GM19455 (cell line): ENCODE data around the gene PPP1R9A.

ENCODE experiments used
- ATAC-seq: cut with Tn5 transposase; IDR thresholded peaks from one replicate; pipeline ENCODE4 v1.9.1; 2021; ENCODE audit not compliant: unreplicated experiment

PPP1R9A gene

DNA sequence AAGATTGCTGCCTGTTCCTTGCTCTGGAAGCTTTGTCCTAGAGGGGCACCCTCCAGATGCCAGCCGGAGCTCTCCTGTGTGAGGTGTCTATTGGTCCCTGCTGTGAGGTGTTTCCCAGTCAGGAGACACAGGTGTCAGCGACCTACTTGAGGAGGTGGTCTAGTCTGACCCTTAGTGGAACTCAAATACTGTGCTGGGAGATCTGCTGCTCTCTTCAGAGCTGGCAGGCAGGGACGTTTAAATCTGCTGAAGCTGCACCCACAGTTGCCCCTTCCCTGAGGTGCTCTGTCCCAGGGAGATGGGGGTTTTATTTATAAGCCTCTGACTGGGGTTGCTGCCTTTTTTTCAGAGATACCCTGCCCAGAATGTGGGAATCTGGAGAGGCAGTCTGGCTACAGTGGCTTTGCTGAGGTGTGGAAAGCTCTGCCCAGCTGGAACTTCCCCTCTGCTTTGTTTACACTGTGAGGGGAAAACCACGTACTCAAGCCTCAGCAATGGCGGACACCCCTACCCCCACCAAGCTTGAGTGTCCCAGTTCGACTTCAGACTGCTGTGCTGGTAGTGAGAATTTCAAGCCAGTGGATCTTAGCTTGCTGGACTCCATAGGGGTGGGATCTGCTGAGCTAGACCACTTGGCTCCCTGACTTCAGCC is 119.2 kb downstream of the PPP1R9A start:
- ATAC-seq = no peak

DNA sequence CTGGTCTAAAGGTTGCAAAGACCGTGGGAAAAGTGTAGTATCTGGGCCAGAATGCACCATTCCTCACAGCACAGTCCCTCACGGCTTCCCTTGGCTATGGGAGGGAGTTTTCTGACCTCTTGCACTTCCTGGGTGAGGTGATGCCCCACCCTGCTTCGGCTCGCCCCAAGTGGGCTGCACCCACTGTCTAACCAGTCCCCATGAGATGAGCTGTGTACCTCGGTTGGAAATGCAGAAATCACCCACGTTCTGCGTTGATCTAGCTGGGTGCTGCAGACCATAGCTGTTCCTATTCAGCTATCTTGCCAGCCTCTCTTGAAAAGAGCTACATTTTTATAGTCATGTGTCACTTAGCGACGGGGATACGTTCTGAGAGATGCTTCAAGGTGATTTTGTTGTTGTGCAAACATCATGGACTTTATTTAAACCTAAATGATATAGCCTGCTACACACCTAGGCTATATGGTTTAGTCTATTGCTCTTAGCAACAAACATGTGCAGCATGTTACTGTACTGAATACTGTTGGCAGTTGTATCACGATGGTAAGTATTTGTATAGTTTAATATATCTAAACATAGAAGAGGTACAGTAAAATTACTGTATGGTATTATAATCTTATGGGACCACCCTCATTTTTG is 120.0 kb downstream of the PPP1R9A start:
- ATAC-seq = no peak

DNA sequence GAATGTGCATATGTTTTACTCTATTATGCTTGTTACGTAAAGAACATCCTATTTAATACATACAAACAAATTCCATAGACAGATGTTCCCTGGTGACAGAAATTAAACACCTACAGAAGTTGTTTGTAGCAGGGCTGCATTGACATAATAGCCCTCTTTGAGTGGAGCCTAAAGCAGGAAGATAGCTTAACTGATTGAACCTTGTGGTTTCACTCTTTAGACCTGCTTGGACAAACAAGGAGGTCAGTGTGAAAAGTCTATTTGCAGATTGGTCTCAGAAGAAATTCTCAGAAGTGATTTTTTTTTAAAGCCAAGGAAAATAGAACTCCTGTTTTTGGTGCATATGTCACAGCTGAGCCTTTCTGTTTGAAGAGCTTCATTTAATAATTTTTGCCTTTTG is 121.3 kb downstream of the PPP1R9A start:
- ATAC-seq = no peak

DNA sequence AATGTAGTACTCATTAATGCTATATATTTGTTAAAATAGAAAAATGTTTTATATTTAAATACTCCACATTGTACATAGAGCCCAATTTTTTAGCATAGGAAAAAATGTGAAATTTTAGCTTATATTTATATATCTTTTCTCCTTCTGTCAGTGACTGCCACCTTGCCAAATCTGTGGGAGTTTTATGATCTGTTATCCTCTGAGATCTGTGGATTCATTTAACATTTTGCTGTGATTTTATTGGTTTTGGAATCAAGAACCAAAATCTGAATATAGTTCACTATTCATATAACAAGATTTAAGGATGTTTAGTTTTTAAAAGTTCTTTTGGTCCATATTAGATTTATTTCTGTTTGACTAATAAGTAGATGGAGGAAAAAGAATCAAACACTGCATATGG is 127.9 kb downstream of the PPP1R9A start:
- no peak for ATAC-seq

DNA sequence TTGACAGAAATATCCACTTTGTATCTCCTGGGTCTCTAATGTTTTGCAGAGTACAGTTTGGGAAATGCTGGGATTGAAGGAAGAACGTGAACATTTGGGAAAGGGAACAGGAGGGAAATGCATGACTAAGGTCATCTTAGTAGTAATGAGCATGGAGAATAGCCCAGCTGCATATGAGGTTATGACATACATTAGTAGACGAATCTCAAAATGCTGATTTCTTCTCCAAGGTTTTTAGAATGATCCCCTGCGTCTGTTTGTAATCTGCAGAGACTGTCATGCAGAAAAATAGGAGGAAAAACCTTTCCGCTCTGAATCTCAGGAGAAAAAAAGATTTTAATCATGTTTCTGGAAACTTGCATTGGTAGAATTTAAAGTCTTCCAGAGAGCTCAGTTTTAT is 133.6 kb downstream of the PPP1R9A start:
- no peak for ATAC-seq

DNA sequence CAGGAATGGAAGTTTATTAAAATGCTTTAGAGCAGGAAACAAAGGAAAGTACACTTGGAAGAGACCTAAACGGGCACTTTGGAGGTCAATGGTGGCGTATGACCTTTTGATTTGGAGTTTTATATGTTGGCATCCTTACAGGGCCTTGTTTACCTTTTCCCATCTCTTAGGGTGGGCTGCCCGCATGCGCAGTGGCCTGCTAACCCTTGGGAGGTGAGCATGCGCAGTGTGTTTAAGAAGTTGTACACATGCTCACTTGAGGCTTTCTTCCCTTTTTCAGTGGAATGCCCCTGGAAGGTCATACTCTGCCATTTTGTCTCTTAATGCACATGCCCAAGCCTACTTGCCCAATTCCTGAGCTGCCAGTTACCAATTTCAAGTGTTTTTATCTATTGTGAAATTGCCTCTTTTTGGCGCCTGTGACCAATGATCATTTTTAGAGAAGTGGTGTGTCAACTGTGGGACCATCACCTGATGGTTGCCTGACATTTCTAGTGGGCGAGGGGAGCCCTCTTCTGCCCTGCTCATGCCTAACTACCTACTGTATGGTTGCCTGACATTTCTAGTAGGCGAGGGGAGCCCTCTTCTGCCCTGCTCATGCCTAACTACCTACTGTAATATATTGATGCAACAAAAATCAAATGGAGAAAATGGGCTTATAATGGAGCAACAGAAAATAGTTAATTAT is 138.0 kb downstream of the PPP1R9A start:
- ATAC-seq = no peak

DNA sequence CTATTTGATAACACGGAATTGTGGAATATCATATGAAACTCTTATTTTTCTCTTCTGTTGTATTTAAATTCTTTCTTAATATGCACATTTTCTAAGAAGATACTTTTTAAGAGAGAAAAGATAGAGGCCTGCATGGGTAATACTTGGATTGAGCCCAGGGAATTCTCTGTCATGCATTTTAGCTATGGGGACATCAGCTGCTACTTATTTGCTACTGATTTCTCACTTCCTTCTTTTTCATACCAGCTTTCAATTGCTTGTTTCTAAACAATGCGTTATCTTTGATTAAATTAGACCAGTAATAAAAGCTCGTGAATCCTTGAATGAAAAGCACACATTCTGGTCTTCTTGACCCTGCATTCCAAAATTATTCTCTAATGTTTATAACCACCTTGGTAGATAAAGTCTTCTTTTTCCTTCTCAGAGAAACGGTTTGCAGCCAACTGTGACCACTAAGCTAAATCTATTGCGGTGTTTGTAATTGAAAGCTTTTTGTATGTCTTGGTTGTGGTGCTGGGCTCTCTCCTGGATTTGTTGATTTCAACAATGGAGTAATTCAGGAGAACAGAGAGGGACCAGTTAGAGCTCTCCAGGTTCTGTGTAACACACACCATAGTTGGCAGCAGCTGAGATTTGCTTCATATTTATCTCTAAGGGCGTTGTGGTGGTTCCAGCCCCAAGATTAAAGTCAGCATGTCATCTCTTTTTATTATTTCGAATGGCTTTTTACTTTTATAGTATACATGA is 139.3 kb downstream of the PPP1R9A start:
- ATAC-seq = no peak

DNA sequence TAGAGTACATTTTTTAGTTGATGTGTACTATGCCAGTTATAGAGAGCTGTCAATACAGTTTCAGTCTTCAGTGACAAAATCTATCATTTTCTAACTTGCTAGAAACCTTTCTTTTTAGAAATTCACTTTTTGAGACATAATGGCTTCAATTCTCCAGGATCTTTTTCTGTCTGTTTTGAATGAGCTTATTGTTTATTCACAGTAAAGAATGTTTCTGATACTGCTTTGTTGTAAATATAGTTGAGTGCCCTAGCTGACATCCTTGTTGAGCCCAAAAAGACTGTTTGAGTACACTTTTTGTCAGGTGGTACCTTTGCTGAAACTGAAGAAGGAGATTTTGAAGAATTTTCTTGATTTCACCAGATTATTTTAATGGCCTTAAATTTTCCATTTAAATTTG is 139.9 kb downstream of the PPP1R9A start:
- ATAC-seq = no peak

DNA sequence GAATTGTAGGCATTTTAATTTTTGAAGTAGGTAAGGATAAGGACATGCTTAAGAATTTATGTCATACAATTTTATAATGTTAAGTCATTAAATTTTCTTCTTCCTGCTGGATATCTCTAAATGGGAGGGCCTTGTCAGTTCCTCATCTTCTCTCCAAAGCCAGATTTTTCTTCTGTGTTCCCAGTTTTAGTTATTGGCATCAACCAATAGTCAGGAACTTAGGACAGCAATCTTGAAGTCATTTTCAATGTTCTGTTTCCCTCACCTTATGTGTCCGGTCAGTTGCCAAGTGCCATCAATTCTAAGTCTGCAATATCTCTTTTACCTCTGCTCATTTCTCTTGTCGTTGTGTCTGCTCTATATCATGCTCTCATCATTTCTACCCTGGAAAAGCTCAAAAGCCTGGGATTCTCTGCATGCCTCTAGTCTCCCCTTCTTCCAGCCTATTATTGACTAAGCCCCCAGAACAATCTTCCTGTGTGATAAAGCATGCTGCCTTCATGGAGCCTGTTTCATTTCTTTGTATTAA is 145.2 kb downstream of the PPP1R9A start:
- no peak for ATAC-seq

DNA sequence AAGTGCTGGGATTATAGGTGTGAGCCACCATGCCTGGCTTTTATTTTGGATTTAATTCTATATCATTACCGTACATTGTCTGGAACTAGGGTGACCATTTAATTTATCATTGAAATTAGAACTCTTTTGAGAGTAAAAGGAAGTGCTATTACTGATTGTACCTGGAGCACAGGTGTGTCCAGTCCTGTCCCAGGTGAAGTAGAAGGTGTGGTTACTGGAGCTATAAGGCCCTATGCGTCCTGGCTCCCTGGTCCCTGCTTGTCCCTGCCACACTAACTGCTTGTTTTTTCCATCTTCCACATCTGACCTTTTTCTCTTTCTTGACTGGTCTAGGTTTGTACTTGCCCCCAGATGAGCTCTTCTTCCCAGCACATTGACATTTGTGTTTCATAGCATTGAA is 147.0 kb downstream of the PPP1R9A start:
- no peak for ATAC-seq

DNA sequence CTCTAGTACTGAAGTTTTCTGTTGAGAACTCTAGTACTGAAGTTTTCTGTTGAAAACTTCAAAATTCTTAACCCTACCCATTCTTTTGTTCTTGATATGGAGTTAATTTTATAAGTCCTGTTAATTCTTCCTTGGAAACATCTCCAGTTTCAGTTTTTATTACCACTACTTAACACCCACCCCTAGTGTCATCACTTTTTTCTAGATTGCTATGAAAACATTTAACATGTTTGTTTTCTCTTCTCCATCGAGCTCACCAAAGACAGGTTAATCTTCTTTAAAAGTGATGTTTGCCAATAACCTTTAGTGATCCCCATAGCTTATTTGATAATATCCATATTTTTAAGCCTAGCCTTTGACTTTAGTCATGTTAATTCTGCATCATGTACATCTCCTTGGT is 147.9 kb downstream of the PPP1R9A start:
- ATAC-seq = no peak

DNA sequence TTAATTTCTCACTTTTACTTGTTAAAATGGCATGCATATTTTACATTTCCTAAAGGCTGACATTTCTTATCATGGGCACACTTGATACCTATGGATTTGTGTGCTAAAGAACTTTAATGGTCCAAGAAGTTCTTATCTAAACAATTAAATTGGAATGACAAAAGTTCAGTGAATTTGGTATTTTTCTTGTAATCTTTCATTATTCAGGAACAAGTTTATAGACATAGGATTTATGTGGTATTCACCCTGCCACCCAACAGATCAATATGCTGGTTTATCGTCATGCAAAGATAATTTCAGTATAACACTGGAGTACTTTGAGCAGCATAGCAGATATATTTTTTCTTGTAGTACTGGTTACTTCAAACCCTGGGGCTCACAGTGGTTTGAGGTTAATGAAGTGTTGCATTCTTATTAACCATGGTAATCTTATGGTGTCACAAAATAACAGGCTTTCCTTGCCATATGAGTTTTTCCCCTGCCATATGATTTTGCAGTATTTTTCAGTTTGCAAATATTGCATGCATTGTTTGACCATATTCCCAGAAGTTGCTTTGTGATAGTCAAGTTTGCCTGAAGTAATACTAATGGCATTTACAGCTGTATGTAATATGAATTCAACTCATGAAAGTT is 148.8 kb downstream of the PPP1R9A start:
- no peak for ATAC-seq

DNA sequence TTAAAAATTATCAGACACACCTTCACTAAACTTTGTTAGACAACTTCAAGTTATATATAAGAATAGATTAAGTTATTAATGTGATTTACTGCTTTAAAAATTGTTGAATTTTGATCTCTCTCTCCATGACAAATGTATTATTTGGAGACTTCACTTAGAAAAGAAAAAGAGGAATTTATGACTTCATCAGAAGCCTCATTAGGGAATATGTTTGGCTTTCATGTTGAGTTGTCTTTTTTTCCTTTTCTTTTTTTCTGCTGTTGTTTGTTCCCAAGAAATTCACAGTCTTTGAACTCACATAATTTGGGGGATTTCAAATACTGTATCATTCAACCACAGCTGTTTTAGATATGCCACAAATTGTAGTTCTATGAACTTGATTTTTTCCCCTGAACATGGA is 149.5 kb downstream of the PPP1R9A start:
- ATAC-seq = no peak

DNA sequence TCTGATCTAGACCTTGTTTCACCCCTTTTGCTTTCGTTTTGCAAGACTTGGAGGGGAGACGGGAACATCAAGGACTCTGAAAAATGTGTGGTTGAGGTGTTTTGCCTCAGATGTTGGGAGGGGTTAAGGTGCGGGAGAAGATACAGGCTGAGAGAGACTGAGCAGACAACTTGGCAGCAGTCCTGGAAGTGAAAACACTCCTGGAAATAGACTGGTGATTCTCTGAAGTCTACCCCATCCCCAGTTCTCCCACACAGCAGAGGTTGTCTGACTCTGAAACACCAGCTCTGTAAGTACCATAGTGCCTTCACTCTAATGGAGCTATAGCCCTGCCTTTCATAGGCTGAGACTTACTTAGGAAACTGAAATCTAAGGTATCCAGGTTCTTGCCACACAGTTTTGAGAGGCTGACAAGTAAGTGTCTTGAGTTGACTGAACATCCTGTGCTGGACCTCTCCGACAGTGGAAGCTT is 152.5 kb downstream of the PPP1R9A start:
- ATAC-seq = no peak

DNA sequence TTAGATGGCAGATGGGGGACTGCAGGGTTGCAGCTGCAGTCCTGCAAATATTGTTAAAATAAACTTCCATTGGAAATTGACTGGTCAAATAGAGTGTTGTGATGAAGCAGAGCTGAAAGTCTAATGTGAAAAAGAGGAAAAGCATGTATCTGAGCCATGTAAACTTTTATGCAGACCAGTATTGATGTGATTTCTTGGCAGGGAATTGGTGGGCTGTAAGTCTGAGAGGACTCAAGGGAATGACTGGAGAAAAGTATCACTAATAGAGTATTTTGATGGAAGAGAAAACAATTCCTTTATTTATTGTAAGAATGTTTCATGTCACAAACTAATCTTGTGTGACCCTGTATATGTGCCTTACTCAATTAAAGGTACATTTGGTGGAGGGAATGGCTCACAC is 155.5 kb downstream of the PPP1R9A start:
- no peak for ATAC-seq

DNA sequence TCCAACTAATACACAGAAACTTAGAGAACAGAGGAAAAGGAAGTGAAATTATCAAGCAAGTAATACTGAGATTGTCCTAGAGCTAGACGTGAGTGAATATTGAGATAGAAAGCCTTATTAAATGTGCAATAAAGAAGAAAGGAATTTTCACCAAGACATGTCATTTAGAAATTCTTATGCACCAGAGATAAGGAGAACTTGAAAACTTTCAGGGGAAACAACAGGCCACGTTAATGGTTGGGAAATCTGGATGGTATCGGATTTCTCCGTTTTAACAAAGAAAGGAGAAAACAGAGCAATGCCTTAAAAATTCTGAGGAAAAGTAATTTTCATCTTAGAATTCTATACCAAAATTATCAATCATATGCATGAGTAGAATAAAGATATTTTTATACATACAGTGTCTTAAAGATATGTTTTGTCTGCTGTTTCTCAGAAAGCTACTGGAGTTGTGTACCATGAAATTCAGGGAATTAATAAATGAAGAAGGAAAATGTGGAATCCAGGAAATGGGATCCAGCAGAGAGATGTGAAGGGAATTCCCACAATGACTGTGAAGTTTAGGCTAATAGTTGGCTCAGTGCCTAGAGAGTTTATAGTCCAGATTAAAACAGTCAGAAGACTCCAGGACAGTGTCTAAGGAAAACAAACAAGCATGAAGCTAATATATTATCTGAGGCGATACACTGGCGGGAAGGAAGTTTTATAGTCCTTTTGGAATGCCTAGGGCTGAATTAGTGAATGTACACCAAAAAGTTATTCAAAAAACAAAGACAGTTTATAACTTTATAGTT is 159.5 kb downstream of the PPP1R9A start:
- no peak for ATAC-seq

DNA sequence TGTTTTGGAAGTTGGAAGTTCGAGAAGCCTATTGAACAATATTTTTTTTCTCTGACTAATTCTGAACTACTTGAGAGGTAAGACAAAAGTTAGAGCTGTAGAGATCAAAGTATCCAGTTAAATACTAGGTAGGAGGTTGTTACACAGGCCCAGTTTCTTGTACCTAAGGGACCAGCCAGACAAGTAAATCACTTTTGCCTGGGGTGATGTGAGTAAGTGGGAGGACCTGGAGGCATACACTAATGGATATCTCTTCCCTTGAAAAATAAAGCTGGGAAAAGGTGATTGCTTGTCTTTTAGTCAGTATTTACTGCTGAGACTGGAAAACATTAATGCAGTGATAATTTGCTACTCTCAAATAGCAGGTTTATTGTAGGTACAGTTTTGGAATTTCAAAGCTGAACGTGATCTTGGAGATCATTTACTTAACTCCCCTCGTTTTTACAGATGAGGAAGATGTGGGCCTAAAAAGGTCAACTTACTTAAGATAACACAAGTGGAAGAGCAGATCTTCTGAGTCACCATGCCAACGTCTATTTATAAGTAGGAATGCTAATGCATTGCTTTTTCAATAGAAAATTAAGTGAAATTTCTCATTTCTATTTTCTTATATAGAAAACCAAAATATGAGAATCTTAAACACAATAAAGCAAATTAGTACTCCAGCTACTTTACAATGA is 181.3 kb downstream of the PPP1R9A start:
- no peak for ATAC-seq

DNA sequence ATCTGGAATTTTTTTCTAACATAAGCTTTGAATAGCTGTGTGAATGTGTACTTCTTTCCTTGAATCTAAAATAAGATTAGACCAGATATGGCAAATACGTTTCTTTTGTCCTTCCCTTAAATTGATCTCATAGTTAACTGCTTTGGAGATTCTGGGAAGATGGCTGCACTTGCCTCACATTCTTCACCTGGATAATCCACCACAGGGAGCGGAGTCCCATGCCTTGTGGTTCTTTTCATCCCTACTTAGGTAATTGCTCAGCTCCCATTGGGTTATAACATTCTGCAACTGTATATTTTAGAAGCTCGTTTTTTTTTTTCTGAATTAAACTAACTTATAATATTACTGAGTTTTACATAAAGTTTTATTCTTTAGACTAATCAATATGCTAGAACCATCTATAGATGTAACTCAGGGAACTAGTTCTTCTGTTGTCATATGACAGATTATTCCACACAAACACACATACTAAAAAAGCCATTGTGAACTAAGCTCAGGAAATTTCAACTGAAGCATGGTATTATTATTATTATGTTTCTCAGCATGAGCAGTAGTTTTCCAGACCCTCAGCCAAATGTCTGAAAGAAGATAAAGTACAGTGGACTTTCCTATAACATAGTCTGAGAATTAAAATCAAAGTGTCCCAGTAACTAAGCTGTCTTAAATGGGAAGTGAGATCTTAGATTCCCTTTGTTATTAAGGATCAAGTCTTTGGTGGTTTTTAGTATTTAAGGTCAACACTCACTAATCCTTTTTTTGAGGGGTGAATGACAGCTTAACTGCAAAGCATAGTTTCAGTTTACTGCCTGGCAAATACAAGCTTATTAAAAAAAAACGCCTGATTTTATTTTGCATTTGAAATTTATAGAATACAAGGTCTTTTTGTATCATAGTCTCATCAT is 182.3 kb downstream of the PPP1R9A start:
- no peak for ATAC-seq

DNA sequence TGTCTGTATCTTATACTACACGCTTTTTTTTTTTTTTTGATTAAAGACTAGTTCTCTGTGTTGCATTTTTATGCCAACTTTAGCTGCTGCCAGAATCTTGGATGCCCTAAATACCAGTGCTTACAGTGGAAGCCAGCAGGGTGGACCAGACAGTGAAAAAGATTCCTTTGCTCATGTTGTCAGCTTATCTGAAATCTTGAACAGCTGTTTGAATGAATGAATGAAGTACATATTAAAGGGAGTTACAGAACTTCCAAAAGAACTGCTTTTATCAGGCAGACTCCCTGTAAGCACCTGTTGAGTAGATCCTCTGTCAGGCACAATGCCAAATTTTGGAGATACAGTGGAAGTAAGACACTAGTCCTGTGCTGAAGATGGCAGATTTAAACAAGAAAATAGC is 184.9 kb downstream of the PPP1R9A start:
- ATAC-seq = no peak
